Neural cell (in vitro differentiated cells): ENCODE data around the gene CALML4. TPM values are rescaled to one million over a fixed set of nuclear protein-coding genes. Genes with fewer than 3 reads are reported as not detected.

Experiments
- H2AFZ ChIP-seq: fragments of 200-600, 300-800 bp; sonication (generic), shearing (Covaris generic); 2 replicates; pipeline ENCODE4 v1.6.0; 2014; ENCODE audit warnings: low read depth, mild to moderate bottlenecking, antibody characterized with exemption, low read length, moderate library complexity
- H3F3A ChIP-seq: fragments of 200-600 bp; shearing (Covaris generic); 2 replicates; pipeline ENCODE4 v1.6.1; 2016; ENCODE audit warnings: mild to moderate bottlenecking, moderate library complexity, mixed read lengths, antibody characterized with exemption, low read length; ENCODE audit not compliant: insufficient read depth, poor library complexity, severe bottlenecking
- H3K27ac ChIP-seq: fragments of 200-600, 300-800 bp; sonication (generic), shearing (Covaris generic); 2 replicates; pipeline ENCODE4 v1.5.1; 2014; ENCODE audit warnings: mild to moderate bottlenecking, low read length, moderate library complexity
- H3K27me3 ChIP-seq: fragments of 300-800, 200-600 bp; sonication (generic), shearing (Covaris generic); 2 replicates; pipeline ENCODE4 v1.6.0; 2014; ENCODE audit warnings: mild to moderate bottlenecking, low read depth, low read length, moderate library complexity; ENCODE audit not compliant: insufficient read depth
- H3K36me3 ChIP-seq: fragments of 300-800, 200-600 bp; sonication (generic), shearing (Covaris generic); 2 replicates; pipeline ENCODE4 v1.5.1; 2014; ENCODE audit warnings: mild to moderate bottlenecking, antibody characterized with exemption, low read length, moderate library complexity; ENCODE audit not compliant: insufficient read depth
- H3K4me2 ChIP-seq: fragments of 300-800, 200-600 bp; sonication (generic), shearing (Covaris generic); 2 replicates; pipeline ENCODE4 v1.6.0; 2014; ENCODE audit warnings: mild to moderate bottlenecking, low read length
- H3K4me3 ChIP-seq: fragments of 300-800, 200-600 bp; sonication (generic), shearing (Covaris generic); 2 replicates; pipeline ENCODE4 v1.5.1; 2014; ENCODE audit warnings: mild to moderate bottlenecking, low read length, moderate library complexity
- H3K79me2 ChIP-seq: fragments of 200-600 bp; shearing (Covaris generic); replicated peaks from 2 replicates; pipeline ENCODE4 v1.6.0; 2014; ENCODE audit warnings: mild to moderate bottlenecking, low read length, moderate library complexity; ENCODE audit not compliant: insufficient read depth
- H3K9ac ChIP-seq: fragments of 300-800, 200-600 bp; sonication (generic), shearing (Covaris generic); 2 replicates; pipeline ENCODE4 v1.6.1; 2016; ENCODE audit warnings: mild to moderate bottlenecking, low read length, mixed read lengths
- H3K9me2 ChIP-seq: fragments of 200-600 bp; shearing (Covaris generic); 2 replicates; pipeline ENCODE4 v1.6.1; 2016; ENCODE audit warnings: mild to moderate bottlenecking, low read length, mixed read lengths; ENCODE audit not compliant: insufficient read depth
- H3K9me3 ChIP-seq: fragments of 200-600, 300-800 bp; sonication (generic), shearing (Covaris generic); 2 replicates; pipeline ENCODE4 v1.6.1; 2016; ENCODE audit warnings: mild to moderate bottlenecking, mixed run types, low read length, moderate library complexity, mixed read lengths
- H4K20me1 ChIP-seq: fragments of 200-600 bp; shearing (Covaris generic); 2 replicates; pipeline ENCODE4 v1.6.1; 2016; ENCODE audit warnings: mild to moderate bottlenecking, mixed run types; ENCODE audit not compliant: insufficient read depth
- CTCF ChIP-seq: fragments of 450-650 bp; IDR thresholded peaks from 2 replicates; pipeline ENCODE4 v1.5.1; 2014; ENCODE audit warnings: antibody characterized with exemption, mild to moderate bottlenecking, moderate library complexity; ENCODE audit not compliant: poor library complexity, severe bottlenecking
- EP300 ChIP-seq: fragments of 450-650 bp; conservative IDR thresholded peaks from 2 replicates; pipeline ENCODE4 v1.6.1; 2014; ENCODE audit warnings: antibody characterized with exemption, mild to moderate bottlenecking, moderate library complexity; ENCODE audit not compliant: poor library complexity, severe bottlenecking
- EZH2 ChIP-seq: fragments of 200-600, 300-800 bp; shearing (Covaris generic), sonication (generic); IDR thresholded peaks from 2 replicates; pipeline ENCODE4 v1.6.1; 2014; ENCODE audit warnings: antibody characterized with exemption, low read length, borderline replicate concordance, mild to moderate bottlenecking; ENCODE audit not compliant: insufficient read depth, poor library complexity, severe bottlenecking
- MXI1 ChIP-seq: fragments of 450-650 bp; conservative IDR thresholded peaks from 2 replicates; pipeline ENCODE4 v1.6.1; 2014; ENCODE audit warnings: antibody characterized with exemption, mild to moderate bottlenecking; ENCODE audit not compliant: poor library complexity, severe bottlenecking
- POLR2AphosphoS5 ChIP-seq: IDR thresholded peaks from 2 replicates; pipeline ENCODE4 v1.6.1; 2012
- RAD21 ChIP-seq: fragments of 450-650 bp; conservative IDR thresholded peaks from 2 replicates; pipeline ENCODE4 v1.6.1; 2014; ENCODE audit warnings: antibody characterized with exemption, mild to moderate bottlenecking, moderate library complexity
- REST ChIP-seq: IDR thresholded peaks from 2 replicates; pipeline ENCODE4 v1.6.1; 2012; ENCODE audit warnings: borderline replicate concordance
- SMC3 ChIP-seq: fragments of 450-650 bp; conservative IDR thresholded peaks from 2 replicates; pipeline ENCODE4 v1.6.1; 2014; ENCODE audit warnings: antibody characterized with exemption, mild to moderate bottlenecking, moderate library complexity; ENCODE audit not compliant: poor library complexity
- TAF1 ChIP-seq: IDR thresholded peaks from 2 replicates; pipeline ENCODE4 v1.6.1; 2012; ENCODE audit warnings: low read depth
- polyA plus RNA-seq: library from polyadenylated mRNA; depleted of rRNA; stranded (reverse); fragments of >200 nt; gene quantifications from 2 replicates; pipeline ENCODE4 v1.2.3, GENCODE V29; 2014

CALML4 gene
- polyA plus RNA-seq, 1 donor from 2014 or later, result 0.43 TPM

DNA sequence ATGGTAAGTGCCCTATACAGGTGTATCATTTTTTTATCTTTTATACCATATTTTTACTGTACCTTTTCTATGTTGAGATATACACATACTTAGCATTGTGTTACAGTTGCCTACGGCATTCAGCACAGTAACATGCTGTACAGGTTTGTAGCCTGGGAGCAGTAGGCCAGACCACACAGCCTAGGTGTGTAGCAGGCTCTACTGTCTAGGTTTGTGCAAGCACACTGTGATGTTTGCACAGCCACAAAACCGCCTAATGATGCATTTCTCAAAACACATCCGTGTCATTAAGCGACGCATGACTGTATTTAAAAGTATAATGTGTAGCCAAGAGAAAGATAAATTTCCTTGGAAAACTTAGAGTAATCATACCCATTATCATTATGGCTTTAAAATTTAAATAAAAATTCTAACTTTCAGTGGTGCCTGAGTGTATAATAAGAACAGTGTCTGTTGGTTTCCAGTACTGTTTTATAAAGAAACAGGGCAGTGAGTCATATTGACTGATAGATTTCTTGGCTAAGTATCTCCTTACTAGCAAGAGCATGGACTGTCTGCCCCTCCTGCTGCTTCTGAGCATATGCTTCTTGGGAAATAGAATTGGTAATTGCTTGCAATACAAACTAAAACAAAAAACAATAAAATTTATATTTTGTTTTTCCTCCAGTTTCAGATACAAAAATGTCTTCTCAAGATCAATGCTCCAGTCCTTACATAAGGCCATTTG lies 18.3 kb downstream of the CALML4 start:
- Histone ChIP-seq H3K4me2 (no peak overlapping the region), H3K9me3 (no peaks in the 10 kb centered on the region), H4K20me1 (no peaks in the 10 kb centered on the region), H3K79me2 (no peaks in the 10 kb centered on the region), H3K4me3 (no peak overlapping the region), H3K36me3 (peaks cover 7% of the 10 kb centered on the region), H3K27me3 (no peaks in the 10 kb centered on the region), H3F3A (no peaks in the 10 kb centered on the region), H2AFZ (no peak overlapping the region), H3K9ac (no peak overlapping the region), H3K27ac (no peak overlapping the region), H3K9me2 (no peaks in the 10 kb centered on the region)
- no peak for TF ChIP-seq CTCF

GRCh38 chr15:68184616-68185480 lies 20.3 kb downstream of the CALML4 start:
- H3K4me3 ChIP-seq, result no peak overlapping the region
- H3K27me3 ChIP-seq, result no peaks in the 10 kb centered on the region
- no peak overlapping the region for H3K27ac ChIP-seq
- H3K9me3 ChIP-seq, result no peaks in the 10 kb centered on the region
- no peaks in the 10 kb centered on the region for H4K20me1 ChIP-seq
- no peak for TF ChIP-seq POLR2AphosphoS5
- TF ChIP-seq EP300, result no peak
- TF ChIP-seq CTCF, result no peak
- TF ChIP-seq SMC3, result no peak
- no peak for TF ChIP-seq RAD21
- no peak for TF ChIP-seq MXI1
- no peak for TF ChIP-seq TAF1
- TF ChIP-seq REST, result no peak
- no peak for TF ChIP-seq EZH2
- no peaks in the 10 kb centered on the region for H3F3A ChIP-seq
- no peaks in the 10 kb centered on the region for H3K79me2 ChIP-seq
- H2AFZ ChIP-seq, result no peak overlapping the region
- no peak overlapping the region for H3K4me2 ChIP-seq
- H3K9me2 ChIP-seq, result no peaks in the 10 kb centered on the region
- peaks cover 7% of the 10 kb centered on the region for H3K36me3 ChIP-seq
- H3K9ac ChIP-seq, result no peak overlapping the region
